Psoas muscle (tissue), 8 donors: ENCODE results near the gene OSGEP. TPM values are rescaled to one million over a fixed set of nuclear protein-coding genes. Genes with fewer than 3 reads are reported as not detected.

Experiments used
- ATAC-seq, 4 donors: fragments of 200-7000 bp; cut with Tn5 transposase; one replicate each; pipeline ENCODE4 v1.9.1; 2020; ENCODE audit warnings: moderate library complexity in 3 of 4, mild to moderate bottlenecking in 2 of 4
- DNase-seq, 2 donors: peaks; one replicate each; pipeline ENCODE4 v3.0.0-alpha.2; 2020
- H3K27ac ChIP-seq: fragments of 200-600 bp; one replicate; pipeline ENCODE4 v1.8.0; 2022
- H3K27me3 ChIP-seq, 3 donors: fragments of 200-600 bp in 1 of 3; one replicate each; pipeline versions ENCODE4 v1.6.1 to v1.8.0; 2013 to 2022; ENCODE audit warnings: low read length in 2 of 3, mild to moderate bottlenecking in 2 of 3, moderate library complexity in 1 of 3; ENCODE audit not compliant: insufficient read depth in 3 of 3
- H3K36me3 ChIP-seq, 2 donors: fragments of 200-600 bp in 1 of 2; one replicate each; pipeline versions ENCODE4 v1.6.1 to v1.8.0; 2013 to 2022; ENCODE audit warnings: low read depth in 1 of 2, mild to moderate bottlenecking in 1 of 2, moderate library complexity in 1 of 2; ENCODE audit not compliant: insufficient read depth in 1 of 2
- H3K4me1 ChIP-seq: fragments of 200-600 bp; one replicate; pipeline ENCODE4 v1.8.0; 2022
- H3K4me3 ChIP-seq: fragments of 200-600 bp; one replicate; pipeline ENCODE4 v1.8.0; 2022; ENCODE audit warnings: mild to moderate bottlenecking
- H3K9me3 ChIP-seq: fragments of 200-600 bp; one replicate; pipeline ENCODE4 v1.8.0; 2022
- CTCF ChIP-seq: fragments of 200-600 bp; IDR thresholded peaks from one replicate; pipeline ENCODE4 v1.8.0; 2022; ENCODE audit warnings: antibody characterized with exemption
- WGBS, 3 donors: extraction: QIAGEN DNeasy Blood & Tissue Kit; methylation state at CpG; one replicate each; pipeline versions ENCODE4 v1.1.6 to v1.1.7; 2013; 5-methylcytosine and 5-hydroxymethylcytosine counted together
- intact Hi-C, 2 donors: fragments of 100-400 bp; cut with DNase I; formaldehyde crosslinking; loops; one replicate each; pipeline versions ENCODE4 v1.11.0 to v1.14.2; 2022
- polyA plus RNA-seq, 3 donors: library from polyadenylated mRNA; stranded (reverse); fragments of 200-250 nt; gene quantifications; one replicate each; pipeline ENCODE4 v1.2.3, GENCODE V29; 2013
- total RNA-seq, 4 donors: library from RNA; stranded (reverse); fragmentation: NEBNext Ultra II Directional in 2 of 4; extraction: Animal tissue kit (Norgen Biotek cat#: 25700) in 2 of 4; gene quantifications; one replicate each; pipeline versions ENCODE4 v1.2.1 to v1.2.4, GENCODE V29; 2021 to 2023
- donor health status: healthy with polysubstance abuse.
- donor health status: DM: no; HTN: no; CAD: no; lungs with moderate emphysema.
- donor health status: Bipolar disorder and iron deficiency.
- donor health status: healthy.
- donor health status: DM: yes; HTN: yes; CAD: no.
- donor health status: DM: no; HTN: no; CAD: no.
- donor health status: DM: no; HTN: no; CAD: no.
- donor health status: DM: yes; HTN: yes; CAD: no.

OSGEP gene
- total and polyA plus RNA-seq, 7 donors = 16.6 to 24.4 (median 18.2) TPM

- H3K27ac ChIP-seq = no peak overlapping the region
- TF ChIP-seq CTCF = no peak
- 86 to 97% (median 96%) methylated on average over 4 of the region's 4 CpGs for WGBS, 3 donors
- intact Hi-C loops = no loop called here
- ATAC-seq = no peak
- H3K4me1 ChIP-seq = no peaks in the 10 kb centered on the region
- no peak overlapping the region for H3K4me3 ChIP-seq
- no peak for DNase-seq
- H3K27me3 ChIP-seq = no peaks in the 10 kb centered on the region
- H3K36me3 ChIP-seq = no peaks in the 10 kb centered on the region
- H3K9me3 ChIP-seq = no peaks in the 10 kb centered on the region
Measured at GRCh38 chr14:20492486-20492885, 37.9 kb upstream of the OSGEP start.

GRCh38 chr14:20490563-20490962 lies 36.0 kb upstream of the OSGEP start:
- ATAC-seq (no peak), DNase-seq (no peak)
- H3K9me3 ChIP-seq = no peaks in the 10 kb centered on the region
- H3K4me1 ChIP-seq = no peaks in the 10 kb centered on the region
- H3K36me3 ChIP-seq = no peaks in the 10 kb centered on the region
- H3K4me3 ChIP-seq = no peak overlapping the region
- intact Hi-C loops = no loop called here
- WGBS, 3 donors = 52 to 57% (median 52%) methylated on average over 6 of the region's 6 CpGs
- no peak overlapping the region for H3K27ac ChIP-seq
- no peaks in the 10 kb centered on the region for H3K27me3 ChIP-seq
- no peak for TF ChIP-seq CTCF

- no peaks in the 10 kb centered on the region for H3K9me3 ChIP-seq
- ATAC-seq (no peak), DNase-seq (no peak)
- intact Hi-C loops = loop anchor here in 1 of 2 donors (10.0 kb wide), 1 partner anchor 75 kb away; the partner anchor contains the start of gene RNASE9
- H3K27me3 ChIP-seq = peaks cover 0 to 6% (median 0%) of the 10 kb centered on the region in 3 donors
- no peaks in the 10 kb centered on the region for H3K4me1 ChIP-seq
- no peak for TF ChIP-seq CTCF
- no peak overlapping the region for H3K27ac ChIP-seq
- H3K36me3 ChIP-seq = no peaks in the 10 kb centered on the region
- no peak overlapping the region for H3K4me3 ChIP-seq
- 44 to 47% (median 44%) methylated on average over 6 of the region's 6 CpGs for WGBS, 3 donors
Measured at GRCh38 chr14:20489093-20489994, 34.7 kb upstream of the OSGEP start.

- TF ChIP-seq CTCF = no peak
- Histone ChIP-seq H3K4me1 (no peaks in the 10 kb centered on the region), H3K9me3 (no peaks in the 10 kb centered on the region), H3K36me3 (no peaks in the 10 kb centered on the region), H3K4me3 (no peak overlapping the region), H3K27ac (no peak overlapping the region), H3K27me3 (peaks cover 0 to 6% (median 0%) of the 10 kb centered on the region in 3 donors)
- DNase-seq = no peak
- ATAC-seq = no peak
- intact Hi-C loops = loop anchor here in 1 of 2 donors (10.0 kb wide), 1 partner anchor 77 kb away; the partner anchor contains the start of gene RNASE9
Measured at GRCh38 chr14:20487396-20487725, 32.7 kb upstream of the OSGEP start.
